NOMO-1 treated with DMSO at 0.1 percent for 48 hours (cell line): Measurements from ENCODE around the gene ZBTB14.

Experiments used
- DNase-seq: peaks from one replicate; lab custom pipeline; 2025; ENCODE audit not compliant: unreplicated experiment; lab: John Stamatoyannopoulos, UW

ZBTB14 gene

GRCh38 chr18:5294457-5295230 lies 882 bp downstream of the ZBTB14 start:
- peak; percentile 72 for DNase-seq

GRCh38 chr18:5294113-5294456 lies 1.4 kb downstream of the ZBTB14 start:
- DNase-seq = no peak

- DNase-seq = no peak
Observed at GRCh38 chr18:5288517-5288935, 7.0 kb downstream of the ZBTB14 start.

GRCh38 chr18:5287854-5288253 lies 7.7 kb downstream of the ZBTB14 start:
- no peak for DNase-seq

- no peak for DNase-seq
Observed at GRCh38 chr18:5286525-5286924, 9.0 kb downstream of the ZBTB14 start.

GRCh38 chr18:5285326-5285725 lies 10.2 kb downstream of the ZBTB14 start:
- DNase-seq = no peak

- DNase-seq = no peak
Observed at GRCh38 chr18:5284808-5285207, 10.7 kb downstream of the ZBTB14 start.

- DNase-seq = no peak
Observed at GRCh38 chr18:5282770-5283169, 12.8 kb downstream of the ZBTB14 start.

- no peak for DNase-seq
Observed at GRCh38 chr18:5276947-5277346, 18.6 kb downstream of the ZBTB14 start.

GRCh38 chr18:5275872-5276271 lies 19.7 kb downstream of the ZBTB14 start:
- DNase-seq = no peak

GRCh38 chr18:5268874-5269273 lies 26.7 kb downstream of the ZBTB14 start:
- DNase-seq = no peak

- no peak for DNase-seq
Observed at GRCh38 chr18:5266721-5267120, 28.8 kb downstream of the ZBTB14 start.

GRCh38 chr18:5253910-5254309 lies 41.6 kb downstream of the ZBTB14 start:
- DNase-seq = no peak

- no peak for DNase-seq
Observed at GRCh38 chr18:5251117-5251516, 44.4 kb downstream of the ZBTB14 start.

GRCh38 chr18:5250603-5251002 lies 44.9 kb downstream of the ZBTB14 start:
- DNase-seq = no peak

- no peak for DNase-seq
Observed at GRCh38 chr18:5244941-5245340, 50.6 kb downstream of the ZBTB14 start.

GRCh38 chr18:5239447-5239846 lies 56.1 kb downstream of the ZBTB14 start:
- DNase-seq = no peak
